HCEC 1CT (cell line): Measurements from ENCODE around the gene CUBN.
A peak's percentile ranks its signal among the peaks of the same experiment; 100 is the strongest.
"Not testable (repeated sequence)": the region's sequence is repeated elsewhere in the genome, so short reads cannot be mapped to it uniquely, and the experiment has no call there.

Experiments
- DNase-seq: peaks from one replicate; pipeline ENCODE4 v3.0.0-alpha.2; 2017

The CUBN gene

DNA sequence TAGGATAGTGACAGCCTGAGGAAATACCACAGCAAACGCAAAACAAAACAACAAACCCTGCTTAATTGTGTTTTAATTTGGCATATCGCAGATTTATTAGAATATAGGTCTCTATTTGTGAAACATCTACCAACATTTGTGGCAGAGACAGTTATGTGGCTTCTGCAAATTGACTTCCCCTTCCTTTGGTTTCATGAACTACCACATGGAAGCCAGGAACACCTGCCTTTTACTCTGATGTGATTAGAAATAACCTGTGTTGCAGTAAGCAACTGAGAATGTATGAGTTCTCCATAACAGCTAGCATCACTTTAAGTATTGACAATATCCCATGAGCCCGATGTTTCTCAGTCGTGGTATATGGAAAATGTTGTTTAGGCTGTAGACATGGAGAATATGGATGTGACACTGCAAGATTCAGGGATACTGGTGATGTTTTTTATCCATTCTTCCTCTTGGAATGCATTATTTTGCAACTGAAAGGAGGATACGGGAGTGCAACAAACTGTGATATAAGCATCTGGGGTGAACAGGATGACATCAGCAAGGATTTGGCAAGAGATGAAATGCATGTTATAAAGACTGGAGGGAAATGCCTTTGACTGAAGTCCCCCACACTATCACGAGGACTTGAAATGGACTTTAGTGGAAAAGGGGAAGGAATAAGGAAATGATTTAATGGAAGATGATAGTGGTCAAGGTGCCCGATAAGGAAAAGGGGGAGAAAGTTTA is 95.9 kb downstream of the CUBN start:
- peak; percentile 67 for DNase-seq

DNA sequence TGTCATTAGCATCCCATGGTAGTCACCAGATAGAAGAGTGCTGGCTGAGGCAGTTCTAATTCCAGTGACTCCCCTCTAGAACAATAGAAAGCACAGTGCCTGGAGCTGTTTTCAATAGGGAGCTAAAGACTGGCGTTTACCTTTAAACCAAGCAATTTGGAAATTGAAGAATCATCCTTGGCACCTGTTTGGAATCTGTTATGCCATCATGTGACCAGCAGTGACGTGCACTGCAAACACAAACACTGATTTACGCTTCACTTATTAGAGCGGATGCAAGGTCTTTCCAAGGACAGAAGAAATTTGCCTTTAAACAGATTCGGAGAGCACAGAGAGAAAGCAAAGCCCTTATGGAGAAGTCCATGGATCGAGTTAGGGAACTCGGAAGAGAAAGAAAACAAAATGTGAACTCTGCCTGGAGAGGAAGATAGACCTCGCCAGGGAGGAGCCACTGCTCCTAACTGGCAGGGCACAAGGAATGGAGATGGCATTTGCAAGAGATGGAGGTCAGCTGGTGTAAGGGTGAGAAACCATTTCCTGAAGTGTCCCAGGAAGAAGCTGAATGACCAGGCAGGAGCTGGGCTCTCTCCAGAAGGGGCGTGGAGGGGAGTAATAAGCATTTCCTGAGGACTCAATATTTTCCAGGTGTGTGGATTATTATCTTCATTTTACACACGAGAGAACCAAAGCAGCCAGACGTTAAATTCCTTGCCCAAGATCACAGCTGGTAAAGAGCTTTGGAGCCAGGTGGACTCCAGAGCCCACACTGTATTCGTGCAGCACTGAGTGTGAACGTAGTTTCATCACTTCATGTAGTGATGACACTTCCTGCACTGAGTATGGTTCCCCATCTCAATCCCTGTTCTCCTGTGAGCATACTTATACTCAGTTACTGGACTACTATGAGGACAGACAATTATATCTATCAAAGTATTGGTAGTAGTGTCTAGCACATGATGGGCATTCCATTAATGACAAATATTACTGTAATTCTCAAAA is 97.7 kb downstream of the CUBN start:
- DNase-seq = no peak

DNA sequence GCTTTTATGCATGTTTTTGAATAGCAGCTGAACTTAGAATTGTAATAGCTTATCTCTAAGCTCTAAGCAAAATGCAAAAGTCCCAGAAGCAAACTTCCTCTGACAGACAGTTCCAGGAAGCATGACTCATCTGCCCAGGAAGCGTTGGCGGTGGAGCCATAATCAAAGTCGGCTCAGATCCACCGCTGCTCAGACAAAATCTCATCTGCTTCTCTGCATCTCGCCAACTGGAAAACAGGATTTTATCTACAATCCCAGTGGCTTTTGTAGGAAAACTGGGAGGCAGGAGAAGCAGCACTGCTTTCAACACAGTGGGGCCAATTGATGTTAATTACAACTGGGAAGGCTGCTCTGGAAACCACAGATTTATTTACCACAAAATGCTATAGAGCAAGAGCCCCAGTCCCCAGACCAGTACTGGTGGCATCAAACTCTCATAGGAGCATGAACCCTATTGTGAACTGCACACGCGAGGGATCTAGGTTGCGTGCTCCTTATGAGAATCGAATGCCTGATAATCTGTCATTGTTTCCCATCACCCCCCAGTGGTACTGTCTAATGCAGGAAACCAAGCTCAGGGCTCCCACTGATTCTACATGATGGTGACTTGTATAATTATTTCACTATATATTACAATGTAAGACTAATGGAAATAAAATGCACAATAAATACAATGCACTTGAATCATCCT is 99.9 kb downstream of the CUBN start:
- DNase-seq = peak; percentile 90

DNA sequence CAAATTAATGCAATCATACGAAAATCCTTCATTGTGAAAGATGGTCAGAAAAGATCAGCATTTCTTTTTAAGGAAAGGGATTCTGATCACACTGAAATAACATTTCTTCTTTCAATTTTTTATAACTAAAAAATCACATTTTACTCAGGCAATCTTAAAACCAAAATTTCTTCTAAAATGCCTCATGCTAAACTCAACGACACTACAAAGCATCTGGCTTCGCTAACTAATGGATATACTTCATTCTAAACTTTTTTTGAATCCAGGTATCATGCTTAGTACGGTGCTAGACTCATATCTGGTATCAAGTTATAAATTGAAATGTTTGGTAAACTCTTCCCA is 100.4 kb downstream of the CUBN start:
- DNase-seq = no peak

DNA sequence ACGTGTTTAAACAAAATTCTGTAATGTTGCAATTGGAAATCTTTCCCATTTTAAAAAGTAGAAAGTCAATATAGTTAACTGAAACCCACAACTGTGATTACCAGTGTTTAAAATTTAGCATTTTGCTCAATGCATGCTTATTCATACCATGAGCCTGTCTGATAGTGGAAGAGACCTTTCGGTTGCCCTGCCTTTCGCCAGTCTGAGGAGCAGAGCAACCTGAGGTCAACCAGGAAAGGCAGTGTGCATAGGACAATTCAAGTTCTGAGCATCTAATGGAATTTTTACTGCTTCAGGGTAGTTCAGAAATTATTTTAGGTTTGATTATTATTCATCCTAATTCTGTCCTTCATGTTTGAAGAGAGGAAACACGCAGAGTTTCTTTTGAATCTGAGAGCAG is 100.8 kb downstream of the CUBN start:
- DNase-seq = no peak

DNA sequence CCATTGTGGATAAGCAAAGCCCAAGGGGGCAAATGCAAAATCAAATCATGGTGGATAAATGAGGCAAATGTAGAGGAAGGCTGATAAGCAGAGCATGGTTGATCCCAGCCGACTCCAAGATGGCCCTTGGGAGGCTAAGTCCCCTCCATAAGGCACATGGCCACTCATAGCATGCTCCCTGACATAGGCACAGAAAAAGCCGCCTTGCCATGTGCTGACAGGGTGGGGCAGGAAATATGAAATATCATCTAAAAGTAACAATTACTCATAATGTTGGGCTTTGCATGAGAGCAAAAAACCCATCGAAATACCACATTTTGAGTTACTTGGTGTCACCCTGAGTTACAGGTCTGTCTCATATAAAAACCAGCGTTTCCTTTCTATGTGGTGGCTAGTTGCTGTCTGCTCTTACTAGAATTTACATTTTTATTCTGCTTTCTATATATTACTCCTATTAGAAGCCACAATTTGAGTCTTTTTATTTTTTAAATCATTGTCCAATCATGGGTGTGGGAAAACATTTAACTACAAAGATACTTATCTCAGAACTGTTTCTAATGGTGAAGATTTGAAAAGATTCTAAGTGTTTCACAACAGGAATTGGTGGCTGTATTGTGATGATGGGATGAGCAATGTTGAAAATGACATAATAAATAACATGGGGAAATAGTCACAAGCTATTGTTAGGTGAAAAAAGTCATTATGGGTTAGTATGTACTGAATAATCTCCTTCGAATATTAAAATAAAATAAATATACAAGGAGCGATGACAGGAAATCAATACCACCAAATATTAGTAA is 102.7 kb downstream of the CUBN start:
- DNase-seq = peak; percentile 89

DNA sequence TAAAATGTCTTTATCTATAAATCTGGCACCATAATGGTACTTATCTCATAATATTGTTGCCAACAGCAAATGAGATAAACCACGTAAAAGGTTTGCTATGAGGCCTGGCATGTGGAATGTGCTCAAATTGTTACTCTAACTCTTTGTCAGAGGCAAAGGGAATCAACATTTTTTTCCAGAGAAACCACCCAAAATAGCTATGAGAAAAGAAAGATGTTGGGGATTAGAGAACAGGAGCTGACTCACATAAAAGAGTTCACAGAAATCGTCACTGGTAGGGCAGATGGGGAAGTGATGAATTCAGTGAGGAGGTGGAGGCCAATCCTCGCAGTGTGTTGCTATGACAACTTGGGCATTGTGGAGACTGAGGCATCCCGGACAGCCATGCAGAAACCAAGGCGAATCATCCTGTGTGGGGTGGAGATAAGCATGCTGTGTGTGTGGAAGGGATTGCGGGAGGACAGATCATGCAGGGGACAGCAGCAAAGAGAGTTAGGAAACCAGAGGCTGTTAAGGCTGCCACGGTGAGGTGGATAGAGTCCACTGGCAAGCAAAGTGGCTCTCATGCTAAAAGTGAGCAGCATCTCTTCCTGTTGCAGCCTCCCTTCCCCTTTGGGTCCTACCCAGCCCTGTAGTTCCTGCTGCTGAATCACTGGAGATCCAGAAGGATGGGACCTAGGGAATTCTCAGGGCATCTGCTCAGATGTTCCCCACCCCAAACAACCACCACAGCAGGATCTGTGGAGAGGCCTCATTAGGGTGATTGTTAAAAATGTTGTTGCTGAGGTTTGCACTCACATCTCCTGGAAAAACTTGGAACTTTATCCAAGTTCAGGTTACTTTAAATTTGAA is 103.9 kb downstream of the CUBN start:
- DNase-seq = peak; percentile 99

DNA sequence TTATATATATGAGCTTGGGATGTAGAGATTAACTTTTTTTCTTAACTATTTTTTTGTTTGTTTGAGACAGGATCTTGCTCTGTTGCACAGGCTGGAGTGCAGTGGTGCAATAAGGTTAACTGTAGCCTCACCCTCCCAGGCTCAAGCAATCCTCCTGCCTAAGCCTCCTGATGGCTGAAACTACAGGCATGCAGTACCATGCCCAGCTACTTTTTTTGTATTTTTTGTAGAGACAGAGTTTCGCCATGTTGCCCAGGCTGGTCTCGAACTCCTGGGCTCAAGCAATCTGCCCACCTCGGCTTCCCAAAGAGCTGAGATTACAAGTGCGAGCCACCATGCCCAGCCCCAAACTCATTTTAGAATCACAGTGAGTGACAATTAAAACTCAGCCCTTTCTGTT is 105.2 kb downstream of the CUBN start:
- no peak for DNase-seq

DNA sequence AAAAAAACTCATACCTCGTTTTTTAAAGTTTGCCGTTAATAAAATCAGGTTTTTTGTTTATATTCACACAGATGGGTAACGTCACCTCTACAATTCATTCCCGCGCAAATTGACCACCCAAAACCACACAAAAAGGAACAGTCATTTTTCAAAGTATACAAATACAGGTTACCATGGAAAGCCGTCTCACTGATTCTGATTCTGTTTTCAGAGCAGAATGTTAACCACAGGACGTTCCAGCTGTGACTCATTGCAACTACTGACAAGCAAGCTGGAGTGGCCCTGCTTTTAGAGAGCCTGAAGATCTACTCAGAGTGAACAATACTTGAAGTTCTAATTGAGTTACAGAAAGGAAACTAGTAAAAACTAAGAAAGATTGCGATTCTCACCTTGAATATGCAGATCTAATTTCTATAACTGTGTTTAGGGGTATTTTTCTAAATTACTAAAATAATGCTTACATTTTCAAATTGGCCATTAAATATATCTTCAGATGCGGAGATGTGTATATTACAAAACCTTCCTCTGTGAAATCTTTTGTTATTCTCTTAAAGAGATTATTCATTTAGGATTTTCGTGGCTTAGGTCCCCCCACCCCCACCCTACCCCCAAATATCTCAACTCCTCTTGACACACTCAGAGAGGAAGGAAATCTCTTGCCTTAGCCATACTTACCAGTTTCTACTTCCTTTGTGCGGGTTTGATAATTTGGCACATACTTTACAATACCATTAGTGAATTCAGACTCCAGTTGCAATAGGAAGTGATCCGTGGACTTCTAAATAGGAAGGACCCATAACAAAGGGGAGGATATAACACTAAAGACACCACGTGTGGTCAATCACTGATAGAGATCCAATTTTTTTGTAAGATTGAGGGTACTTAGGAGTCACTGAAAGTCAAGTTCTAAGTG is 106.0 kb downstream of the CUBN start:
- peak; percentile 98 for DNase-seq

DNA sequence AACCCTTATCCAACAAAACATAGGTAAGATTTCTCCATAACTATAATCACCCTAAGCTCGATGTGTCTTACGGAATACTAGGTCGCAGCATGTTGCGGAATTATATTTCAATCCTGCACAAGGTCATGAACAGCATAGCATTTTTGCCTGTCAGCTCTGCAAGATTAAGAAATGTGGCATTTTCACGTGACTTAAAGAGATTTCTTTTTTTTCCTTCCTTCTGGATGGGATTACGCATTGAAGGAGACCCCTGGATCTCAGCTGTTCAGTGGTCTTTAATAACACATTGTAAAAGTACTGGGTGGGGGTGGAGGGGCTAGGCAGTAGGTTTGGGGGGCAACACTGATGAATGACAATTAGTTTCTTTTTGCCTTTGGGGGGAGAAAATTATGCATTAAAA is 106.7 kb downstream of the CUBN start:
- DNase-seq = peak; percentile 61

DNA sequence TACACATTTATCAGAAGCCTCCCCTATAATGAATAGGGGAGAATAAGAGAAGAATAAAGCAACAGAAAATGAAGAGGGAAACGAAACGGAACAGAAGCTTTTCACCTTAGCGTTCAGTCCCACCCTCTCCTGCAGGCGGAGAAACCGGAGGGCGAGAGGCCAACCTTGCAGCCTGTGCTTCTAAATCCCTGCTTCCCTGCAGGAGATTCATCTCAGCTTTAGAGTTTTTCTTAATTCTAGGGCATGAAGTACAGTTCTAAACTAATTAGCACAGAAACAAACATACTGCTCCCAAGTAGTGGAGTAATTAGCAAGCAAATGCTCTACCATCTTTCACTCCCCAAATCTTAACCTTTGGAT is 107.2 kb downstream of the CUBN start:
- DNase-seq = no peak

DNA sequence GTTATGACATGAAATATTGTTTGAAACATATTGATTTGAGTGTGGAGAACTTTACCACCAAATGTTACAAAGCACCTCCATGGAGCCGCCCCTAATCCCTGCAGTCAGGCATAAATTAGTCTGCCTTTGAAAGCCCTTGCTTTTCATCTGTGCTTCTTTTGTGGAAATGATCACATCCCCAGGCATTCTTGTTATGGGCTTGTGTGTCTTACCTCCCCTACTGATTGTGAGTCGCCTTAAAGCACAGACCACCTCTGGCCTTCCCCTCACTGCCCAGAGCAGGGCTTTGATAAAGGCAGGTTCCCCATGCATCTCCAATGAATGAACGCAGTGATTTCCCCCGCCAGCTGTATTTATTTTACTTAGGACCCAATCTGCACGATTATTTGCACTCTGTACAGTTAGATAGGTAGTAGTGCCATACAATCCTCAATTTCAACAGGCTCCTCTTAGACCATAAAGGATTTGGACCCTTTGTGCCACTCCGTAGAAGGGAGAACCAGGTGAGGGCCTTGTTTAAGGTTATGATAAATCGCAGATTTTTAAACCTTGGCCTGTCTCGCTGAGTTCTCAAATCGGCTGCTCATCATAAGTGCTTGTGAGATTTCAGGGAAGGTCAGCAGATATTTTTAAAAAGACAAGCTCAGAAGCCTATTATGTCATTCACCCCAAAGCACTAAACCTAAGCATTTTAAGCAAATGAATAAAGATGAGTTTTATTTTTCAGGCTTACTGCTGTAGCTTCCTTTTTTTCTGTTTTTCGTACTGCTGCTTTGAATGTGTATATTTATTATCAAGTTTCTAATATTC is 107.8 kb downstream of the CUBN start:
- no peak for DNase-seq

DNA sequence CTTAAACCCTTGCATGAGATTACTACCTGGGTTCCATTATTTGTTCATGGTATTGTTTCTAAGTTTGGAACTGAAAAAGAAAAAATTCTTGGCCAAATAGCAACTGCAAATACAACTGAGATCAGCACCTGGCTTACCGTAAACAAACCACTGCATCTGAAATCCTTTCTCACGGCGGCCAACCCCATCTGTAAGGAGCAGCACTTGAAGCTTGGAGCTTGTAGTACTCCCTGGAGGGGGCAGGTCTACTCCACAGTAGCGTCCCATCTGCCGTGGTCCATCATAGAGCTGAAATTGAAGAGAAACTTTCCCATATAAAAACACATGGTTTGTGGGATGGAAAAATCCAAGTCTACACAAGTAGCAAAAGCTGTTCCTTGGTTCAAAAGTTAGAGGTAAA is 109.9 kb downstream of the CUBN start:
- no peak for DNase-seq

DNA sequence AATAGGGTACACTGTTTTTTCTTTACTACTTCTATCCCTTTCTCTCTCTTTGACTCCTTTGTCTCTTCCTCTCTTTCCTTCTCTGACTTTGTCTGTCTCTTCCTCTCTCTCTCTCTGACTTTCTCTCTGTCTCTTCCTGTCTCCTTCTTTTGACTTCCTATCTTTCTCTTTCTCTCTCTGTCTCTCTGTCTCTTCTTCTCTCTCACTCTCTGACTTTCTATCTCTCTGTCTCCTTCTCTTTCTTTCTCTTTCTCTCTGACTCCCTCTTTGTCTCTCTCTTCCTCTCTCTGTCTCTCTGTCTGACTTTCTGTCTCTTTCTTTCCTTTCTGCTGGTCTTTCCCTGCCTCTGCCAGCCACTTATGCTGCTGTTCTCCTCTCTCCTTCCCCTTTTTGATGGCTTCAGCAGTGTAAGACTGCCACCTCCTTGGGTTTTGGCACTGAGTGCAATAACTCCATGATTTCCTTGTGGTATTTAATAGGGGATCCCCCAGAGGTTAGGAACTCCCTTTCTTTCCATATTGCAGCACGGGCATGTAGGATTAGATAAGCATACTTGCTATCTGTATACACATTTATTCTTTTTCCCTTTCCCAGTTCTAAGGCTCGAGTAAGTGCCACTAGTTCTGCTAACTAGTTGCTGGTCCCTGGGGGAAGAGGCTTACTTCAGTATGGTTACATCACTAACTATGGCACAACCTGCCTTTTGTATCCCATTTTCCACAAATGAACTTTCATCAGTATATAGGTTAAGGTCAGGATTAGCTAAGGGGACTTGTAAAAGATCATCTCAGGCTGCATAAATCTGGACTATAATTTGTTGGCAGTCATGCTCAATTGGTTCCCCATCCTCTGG is 116.3 kb downstream of the CUBN start:
- DNase-seq = not testable (repeated sequence)

DNA sequence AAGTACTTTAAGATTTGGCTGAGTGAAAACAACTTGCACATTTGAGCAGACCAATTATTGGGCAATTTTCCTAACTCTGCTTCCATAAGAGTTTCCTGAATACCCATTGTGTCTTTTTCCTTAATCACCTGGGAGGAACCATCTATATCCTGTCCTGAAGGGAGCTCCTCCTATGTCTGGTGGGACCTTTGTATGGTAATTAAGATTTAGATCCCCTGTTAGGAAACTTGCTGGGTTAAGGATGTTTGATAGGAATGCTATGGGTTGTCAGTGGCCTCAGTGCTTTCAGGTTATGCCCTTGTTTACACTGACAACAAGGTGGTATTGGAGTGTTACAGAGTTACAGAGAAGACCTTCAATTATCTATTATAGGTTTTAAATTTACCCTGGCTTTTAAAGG is 116.9 kb downstream of the CUBN start:
- not testable (repeated sequence) for DNase-seq

DNA sequence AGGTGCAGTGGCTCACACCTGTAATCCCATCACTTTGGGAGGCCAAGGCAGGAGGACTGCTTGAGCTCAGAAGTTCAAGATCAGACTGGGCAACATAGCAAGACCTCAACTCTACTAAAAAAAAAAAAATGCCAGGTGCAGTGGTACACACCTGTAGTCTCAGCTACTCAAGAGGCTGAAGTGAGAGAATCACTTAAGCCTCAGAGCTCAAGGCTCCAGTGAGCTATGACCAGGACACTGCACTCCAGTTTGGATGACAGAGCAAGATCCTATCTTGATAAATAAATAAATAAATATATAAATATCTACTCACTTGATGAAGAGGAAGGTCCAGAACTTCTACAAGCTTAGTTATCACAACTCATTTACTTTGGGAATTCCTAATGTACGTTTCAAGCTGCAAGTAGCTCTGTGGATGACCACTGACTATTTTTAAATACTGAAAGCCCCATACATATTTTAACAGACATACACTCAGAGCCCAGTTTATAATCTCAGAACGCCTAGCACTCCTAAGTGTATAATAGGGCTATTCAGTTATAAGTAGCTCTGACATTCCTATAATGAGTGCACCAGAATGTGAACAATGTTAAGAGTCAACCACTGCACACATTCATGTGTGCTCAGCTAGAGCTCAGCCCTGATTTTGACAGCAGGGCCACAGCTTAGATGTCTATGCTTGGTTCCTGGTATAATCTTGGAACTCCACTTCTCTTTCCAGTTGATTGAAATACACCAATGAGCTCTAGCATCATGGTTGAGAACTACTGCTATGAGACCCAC is 119.1 kb downstream of the CUBN start:
- DNase-seq = no peak

DNA sequence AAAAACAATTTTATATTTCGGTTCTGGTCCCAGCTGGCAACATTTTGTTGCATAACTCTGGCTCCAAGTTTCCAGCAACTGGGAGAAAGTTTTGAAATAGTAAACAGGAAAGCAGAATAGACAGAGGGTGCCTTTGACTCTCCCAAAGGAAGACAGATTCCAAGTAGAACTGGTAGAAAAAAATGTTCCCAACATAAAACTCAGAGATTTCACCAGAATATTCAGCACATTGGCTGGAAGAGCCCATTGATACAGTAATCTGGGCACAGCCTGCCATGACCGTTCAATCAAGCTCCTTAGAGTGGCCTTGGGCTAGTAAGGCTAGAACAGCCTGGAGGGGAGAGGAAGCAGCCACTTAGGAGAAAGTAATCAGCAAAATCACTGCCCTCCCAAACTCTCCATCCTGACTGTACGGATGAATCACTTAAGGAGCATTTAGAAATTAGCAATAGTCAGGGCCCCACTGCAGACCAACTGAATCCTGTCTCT is 120.4 kb downstream of the CUBN start:
- DNase-seq = peak; percentile 90

DNA sequence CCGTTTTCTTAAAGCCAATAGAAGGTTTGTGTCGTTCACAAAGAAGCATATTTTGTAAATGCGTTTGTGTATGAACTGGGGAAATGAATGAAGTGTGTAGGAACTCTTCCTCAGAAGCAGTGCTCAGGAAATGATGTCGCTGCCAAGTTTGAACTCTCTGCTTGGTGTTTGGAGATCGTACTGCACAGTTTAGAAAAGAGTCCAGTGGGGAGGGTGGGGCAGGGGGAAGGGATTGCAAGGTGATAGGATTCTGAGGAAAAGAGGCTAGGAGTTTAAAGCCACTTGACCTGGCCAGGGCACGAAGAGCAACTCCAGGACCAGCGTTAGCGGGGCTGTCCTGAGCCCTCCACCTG is 122.2 kb downstream of the CUBN start:
- no peak for DNase-seq
